ENCODE measurements around the gene CATSPERD. TPM values are rescaled to one million over a fixed set of nuclear protein-coding genes. Genes with fewer than 3 reads are reported as not detected.

CATSPERD gene, protein sequence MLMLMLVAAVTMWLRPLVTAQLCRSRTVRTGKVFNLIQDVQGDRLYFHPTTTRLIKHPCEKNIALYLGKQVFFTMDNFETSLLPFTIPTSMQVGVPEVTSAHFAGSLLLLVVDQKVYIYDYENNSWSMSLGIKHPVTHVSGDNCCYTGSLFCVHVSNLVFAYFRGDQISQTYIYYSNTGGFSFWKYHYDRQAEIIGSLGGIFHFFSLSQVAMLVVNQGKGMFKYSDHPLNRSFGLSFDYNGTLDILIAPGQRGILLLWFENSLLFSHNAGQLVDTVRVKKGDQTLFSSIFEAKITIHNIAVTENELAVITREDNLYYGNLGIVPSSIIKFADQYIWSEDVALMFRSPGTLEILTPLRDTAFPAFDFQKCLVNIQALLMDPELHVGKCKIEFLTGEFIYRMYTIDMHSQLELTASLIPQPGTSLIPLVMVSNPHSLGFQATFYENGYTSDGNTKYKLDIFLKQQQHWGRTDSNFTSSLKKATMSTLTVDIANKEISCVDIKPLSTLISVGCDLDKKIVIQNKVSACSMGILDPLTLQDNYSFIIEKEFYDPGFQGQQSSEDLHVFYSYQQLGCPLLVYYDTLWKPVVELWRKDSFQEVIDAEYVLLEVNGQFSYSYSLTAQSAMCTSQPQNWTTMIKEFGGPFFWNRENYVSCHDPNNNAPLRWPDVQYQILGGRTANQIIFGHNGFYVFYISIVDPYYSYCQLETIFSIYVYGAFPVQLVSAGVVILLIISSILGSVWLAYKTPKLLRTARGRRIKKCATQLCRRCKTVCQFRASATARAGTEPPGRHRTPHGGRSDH
- total RNA-seq (1 to 10 TPM in 1 of 7 donors, under 1 TPM in 1, not detected in 5; 0.67 to 4.5 TPM), polyA plus RNA-seq (not detected)
- long read RNA-seq, donor 1, partial matches to known transcripts, result 0 of 2 reads
- long read RNA-seq, donor 1, other reads (novel, unspliced or antisense), result 2 of 2 reads
- long read RNA-seq, donor 2, result 0 reads
- long read RNA-seq, donor 3, result 0 reads

DNA sequence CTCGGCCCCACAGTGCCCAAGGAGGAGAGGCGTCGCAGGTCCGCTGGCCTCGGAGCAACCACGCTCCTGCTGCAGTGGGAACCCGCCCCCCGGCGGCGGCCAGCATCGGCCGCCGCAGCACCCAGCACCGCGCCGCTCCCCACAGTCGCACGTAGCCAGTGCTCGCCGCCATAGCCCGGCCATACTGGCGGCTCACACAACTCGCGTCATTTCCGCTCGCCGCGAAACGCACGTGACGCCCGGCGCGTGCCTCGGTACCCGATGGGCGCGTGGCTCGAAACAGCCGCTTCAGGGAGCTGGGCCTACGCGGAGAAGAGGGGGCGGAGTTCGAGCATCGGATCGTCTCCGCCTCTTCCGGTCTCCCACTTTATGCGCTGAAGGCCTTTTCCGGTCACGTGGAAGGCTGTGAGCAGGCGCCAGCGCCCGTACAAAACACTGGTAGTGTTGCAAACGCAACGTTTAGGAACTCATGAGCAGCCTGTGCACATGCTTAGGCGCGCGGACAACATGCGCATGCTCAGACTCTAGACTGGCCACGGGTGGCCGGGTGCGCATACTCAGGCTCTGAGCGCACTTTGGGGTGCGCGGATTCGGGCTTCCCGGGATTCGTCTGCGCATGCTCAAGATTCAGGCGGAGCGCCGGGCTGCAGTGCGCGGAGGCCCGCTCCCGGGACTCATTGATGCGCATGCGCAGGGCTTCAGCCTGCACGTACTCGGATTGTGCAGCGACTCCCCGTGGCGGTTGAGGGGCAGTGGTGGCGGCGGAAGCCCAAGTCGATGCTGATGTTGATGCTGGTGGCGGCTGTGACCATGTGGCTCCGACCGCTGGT lies at the start of gene CATSPERD, which contains the start of gene LONP1:
CATSPERD (plus strand) TSS at position 677 of the 830 bp plus-strand sequence; CDS start at position 778, 101 bp downstream.
LONP1 (minus strand) TSS at position 186 of the 830 bp plus-strand sequence; CDS start at position 172, 14 bp downstream.
- DNase-seq, result peak; percentile 97 to 99 (median 98)
- peak within 1 kb of the TSS; percentile 70 to 88 for H3K27ac ChIP-seq
- 0 to 1% (median 0%) methylated on average over 58 to 90 of the region's 90 CpGs for WGBS, 3 donors
- TF ChIP-seq, protein P1, sequence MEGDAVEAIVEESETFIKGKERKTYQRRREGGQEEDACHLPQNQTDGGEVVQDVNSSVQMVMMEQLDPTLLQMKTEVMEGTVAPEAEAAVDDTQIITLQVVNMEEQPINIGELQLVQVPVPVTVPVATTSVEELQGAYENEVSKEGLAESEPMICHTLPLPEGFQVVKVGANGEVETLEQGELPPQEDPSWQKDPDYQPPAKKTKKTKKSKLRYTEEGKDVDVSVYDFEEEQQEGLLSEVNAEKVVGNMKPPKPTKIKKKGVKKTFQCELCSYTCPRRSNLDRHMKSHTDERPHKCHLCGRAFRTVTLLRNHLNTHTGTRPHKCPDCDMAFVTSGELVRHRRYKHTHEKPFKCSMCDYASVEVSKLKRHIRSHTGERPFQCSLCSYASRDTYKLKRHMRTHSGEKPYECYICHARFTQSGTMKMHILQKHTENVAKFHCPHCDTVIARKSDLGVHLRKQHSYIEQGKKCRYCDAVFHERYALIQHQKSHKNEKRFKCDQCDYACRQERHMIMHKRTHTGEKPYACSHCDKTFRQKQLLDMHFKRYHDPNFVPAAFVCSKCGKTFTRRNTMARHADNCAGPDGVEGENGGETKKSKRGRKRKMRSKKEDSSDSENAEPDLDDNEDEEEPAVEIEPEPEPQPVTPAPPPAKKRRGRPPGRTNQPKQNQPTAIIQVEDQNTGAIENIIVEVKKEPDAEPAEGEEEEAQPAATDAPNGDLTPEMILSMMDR (IDR thresholded peaks at IDR 0.05), result peak; percentile 87 to 99 (median 97)
- TF ChIP-seq EP300 (IDR thresholded peaks at IDR 0.05) (peak; percentile 86), POLR2A (IDR thresholded peaks at IDR 0.05) (peak; percentile 66)
- peak within 1 kb of the TSS; percentile 70 for H3K4me3 ChIP-seq
- no peaks in the 10 kb centered on the region for H3K36me3 ChIP-seq
- intact Hi-C loops (cut with DNase I), result no loop called here
- H3K27me3 ChIP-seq, result no peaks in the 10 kb centered on the region
- no peaks in the 10 kb centered on the region for H3K9me3 ChIP-seq
- H3K4me1 ChIP-seq (ENCODE audit: insufficient read depth), result peaks cover 7% of the 10 kb centered on the region

DNA sequence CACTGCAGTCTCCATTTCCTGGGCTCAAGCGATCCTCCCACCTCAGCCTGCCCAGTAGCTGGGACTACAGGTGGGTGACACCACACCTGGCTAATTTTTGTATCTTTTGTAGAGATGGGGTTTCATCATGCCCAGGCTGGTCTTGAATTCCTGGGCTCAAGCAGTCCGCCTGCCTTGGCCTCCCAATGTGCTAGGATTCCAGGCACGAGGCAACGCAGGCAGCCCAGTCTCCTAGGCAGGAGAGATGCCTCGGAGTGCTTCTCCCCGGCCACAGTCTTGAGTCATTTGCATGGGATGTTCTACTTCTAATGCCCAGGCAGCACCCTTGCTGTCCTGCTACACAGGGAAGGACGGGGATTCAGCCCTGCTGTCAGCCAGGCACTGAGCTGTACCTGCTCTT lies 48.8 kb upstream of the CATSPERD start:
- Histone ChIP-seq H3K27ac (no peak overlapping the region), H3K36me3 (no peaks in the 10 kb centered on the region), H3K27me3 (no peaks in the 10 kb centered on the region), H3K4me1 (ENCODE audit: insufficient read depth) (no peaks in the 10 kb centered on the region), H3K4me3 (no peak overlapping the region), H3K9me3 (no peaks in the 10 kb centered on the region)
- DNase-seq, result no peak
- TF ChIP-seq, protein P1 (IDR thresholded peaks at IDR 0.05), result no peak
- TF ChIP-seq POLR2A (IDR thresholded peaks at IDR 0.05) (no peak), EP300 (IDR thresholded peaks at IDR 0.05) (no peak)
- intact Hi-C loops (cut with DNase I), result no loop called here
- WGBS, 3 donors, result 81 to 96% (median 88%) methylated on average over 7 of the region's 7 CpGs

DNA sequence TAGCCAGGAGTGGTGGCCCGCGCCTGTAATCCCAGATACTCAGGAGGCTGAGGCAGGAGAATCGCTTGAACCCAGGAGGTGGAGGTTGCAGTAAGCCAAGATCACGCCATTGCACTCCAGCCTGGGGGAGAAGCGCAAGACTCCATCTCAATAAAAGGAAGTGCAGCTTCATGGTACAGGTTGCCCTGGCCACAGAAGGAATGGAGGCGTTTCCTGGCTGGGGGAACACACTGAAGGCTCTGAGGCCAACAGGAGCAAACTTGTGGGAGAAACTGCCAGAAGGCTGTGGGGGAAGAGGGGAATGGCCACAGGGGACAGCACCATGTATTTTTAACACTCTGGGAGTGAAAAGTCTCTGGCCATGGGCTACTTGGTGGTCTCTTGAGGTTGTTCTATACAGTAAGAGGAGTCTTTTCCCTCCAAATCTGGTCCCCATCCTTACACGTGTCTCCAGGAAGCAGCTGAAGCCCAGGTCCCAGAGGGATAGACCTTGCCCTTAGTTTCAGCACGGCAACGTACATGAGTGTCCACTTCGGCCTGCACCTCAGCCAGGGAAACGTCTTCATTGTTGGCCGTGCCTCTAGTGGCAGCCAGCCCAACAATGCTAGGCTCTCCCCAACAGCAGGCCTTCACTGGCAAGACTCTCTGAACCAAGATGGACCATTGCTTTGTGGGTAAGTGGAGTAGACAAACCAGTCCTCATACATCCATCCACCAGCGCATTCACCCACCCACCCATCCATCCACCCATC lies 47.6 kb upstream of the CATSPERD start:
- 84 to 89% (median 88%) methylated on average over 13 of the region's 13 CpGs for WGBS, 3 donors
- no peak for TF ChIP-seq POLR2A (IDR thresholded peaks at IDR 0.05)
- no peak for TF ChIP-seq EP300 (IDR thresholded peaks at IDR 0.05)
- TF ChIP-seq, protein P1 (IDR thresholded peaks at IDR 0.05), result no peak
- Histone ChIP-seq H3K27ac (no peak overlapping the region), H3K4me1 (ENCODE audit: insufficient read depth) (no peaks in the 10 kb centered on the region), H3K9me3 (no peaks in the 10 kb centered on the region), H3K36me3 (no peaks in the 10 kb centered on the region), H3K4me3 (no peak overlapping the region), H3K27me3 (no peaks in the 10 kb centered on the region)
- intact Hi-C loops (cut with DNase I), result no loop called here
- DNase-seq, result no peak

Data from ovary (tissue), 10 donors.